Body of pancreas (tissue), 4 donors: ENCODE results near the gene C3orf20. TPM values are rescaled to one million over a fixed set of nuclear protein-coding genes. Genes with fewer than 3 reads are reported as not detected.
A peak's percentile ranks its signal among the peaks of the same experiment; 100 is the strongest.

ENCODE experiments used
- ATAC-seq: fragments of 150-250 bp; one replicate; pipeline ENCODE4 v1.9.1; 2016
- DNase-seq, 4 donors: peaks; one replicate each; pipeline ENCODE4 v3.0.0-alpha.2; 2019
- H3K27ac ChIP-seq, 4 donors: fragments of 200-600 bp; sonication (generic); 1 replicate in 3 of 4; 2 replicates in 1 of 4; pipeline versions ENCODE4 v1.5.1 to v1.6.1; 2016 to 2019; ENCODE audit warnings: mild to moderate bottlenecking in 1 of 4, mixed read lengths in 1 of 4, moderate library complexity in 1 of 4
- H3K27me3 ChIP-seq, 2 donors: fragments of 200-600 bp; sonication (generic); one replicate each; pipeline ENCODE4 v1.6.0; 2016; ENCODE audit warnings: mild to moderate bottlenecking in 1 of 2
- H3K36me3 ChIP-seq, 2 donors: fragments of 200-600 bp; sonication (generic); replicated peaks in 1 of 2; 2 replicates each; pipeline ENCODE4 v1.5.1; 2016; ENCODE audit warnings: low read depth in 2 of 2; ENCODE audit not compliant: insufficient read depth in 1 of 2
- H3K4me1 ChIP-seq: fragments of 200-600 bp; sonication (generic); one replicate; pipeline ENCODE4 v1.6.0; 2016
- H3K4me3 ChIP-seq, 2 donors: fragments of 200-600 bp; sonication (generic); 1 replicate in 1 of 2; 2 replicates in 1 of 2; pipeline ENCODE4 v1.5.1; 2016 to 2019
- H3K9me3 ChIP-seq, 3 donors: fragments of 200-600 bp; sonication (generic); 1 replicate in 2 of 3; 2 replicates in 1 of 3; pipeline ENCODE4 v1.5.1; 2016
- CTCF ChIP-seq, 7 experiments: fragments of 450-650 bp in 4 of 7; fragments of 200-600 bp in 3 of 7; sonication (generic) in 3 of 7; IDR thresholded peaks; one replicate each; pipeline ENCODE4 v1.5.1; 2016 to 2019; ENCODE audit warnings: antibody characterized with exemption in 7 of 7
- POLR2A ChIP-seq, 3 donors: fragments of 450-650 bp; IDR thresholded peaks; one replicate each; pipeline ENCODE4 v1.6.1; 2016; ENCODE audit warnings: antibody characterized with exemption in 3 of 3, mild to moderate bottlenecking in 2 of 3
- WGBS, 2 donors: methylation state at CpG; one replicate each; pipeline ENCODE4 v1.1.5; 2017; 5-methylcytosine and 5-hydroxymethylcytosine counted together
- intact Hi-C: fragments of 100-400 bp; cut with DNase I; formaldehyde crosslinking; loops from one replicate; pipeline ENCODE4 v1.15.1; 2023
- total RNA-seq, 2 donors: library from RNA; depleted of rRNA; stranded (reverse); fragments of >200 nt; gene quantifications; one replicate each; pipeline ENCODE4 v1.1.0, GENCODE V29; 2016

C3orf20 gene
- total RNA-seq, 2 donors from 2014 or later: not detected

DNA sequence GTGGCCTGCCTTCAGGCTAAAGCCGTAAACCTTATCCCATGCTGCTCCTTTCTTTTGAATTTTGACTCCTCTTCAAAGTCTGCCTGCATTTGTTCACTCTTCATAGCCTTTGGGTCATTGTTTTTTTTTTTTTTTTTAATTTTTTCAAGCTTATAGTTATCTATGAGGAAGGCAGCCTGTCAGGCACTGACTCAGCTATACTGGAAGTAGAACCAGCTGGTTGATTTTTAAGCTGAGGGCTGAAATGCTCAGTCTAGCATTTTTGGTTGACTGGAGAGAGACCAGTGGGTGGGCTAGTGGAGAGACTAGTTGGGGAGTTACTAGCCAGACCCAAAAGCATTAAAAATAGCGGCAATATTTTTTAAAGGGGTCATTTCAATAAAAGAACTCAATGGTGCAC, 44.1 kb downstream of the C3orf20 start:
- intact Hi-C loops: no loop called here
- no peak for ATAC-seq
- no peak for TF ChIP-seq POLR2A (IDR thresholded peaks at IDR 0.05)
- no peak for TF ChIP-seq CTCF (IDR thresholded peaks at IDR 0.05)
- Histone ChIP-seq H3K27ac (no peak overlapping the region), H3K4me3 (no peak overlapping the region), H3K27me3 (no peaks in the 10 kb centered on the region), H3K9me3 (no peaks in the 10 kb centered on the region), H3K36me3 (no peaks in the 10 kb centered on the region), H3K4me1 (no peaks in the 10 kb centered on the region)
- 90 to 96% methylated on average over 2 of the region's 2 CpGs for WGBS, 2 donors
- no peak for DNase-seq

- Histone ChIP-seq H3K27ac (no peak overlapping the region), H3K9me3 (no peaks in the 10 kb centered on the region), H3K4me1 (no peaks in the 10 kb centered on the region), H3K27me3 (no peaks in the 10 kb centered on the region), H3K4me3 (no peak overlapping the region), H3K36me3 (no peaks in the 10 kb centered on the region)
- DNase-seq (no peak), ATAC-seq (no peak)
- TF ChIP-seq CTCF (IDR thresholded peaks at IDR 0.05) (no peak), POLR2A (IDR thresholded peaks at IDR 0.05) (no peak)
- WGBS, 2 donors: 60 to 79% methylated on average over 8 of the region's 8 CpGs
- intact Hi-C loops: no loop called here
Measured at GRCh38 chr3:14721126-14721864, 46.4 kb downstream of the C3orf20 start.

DNA sequence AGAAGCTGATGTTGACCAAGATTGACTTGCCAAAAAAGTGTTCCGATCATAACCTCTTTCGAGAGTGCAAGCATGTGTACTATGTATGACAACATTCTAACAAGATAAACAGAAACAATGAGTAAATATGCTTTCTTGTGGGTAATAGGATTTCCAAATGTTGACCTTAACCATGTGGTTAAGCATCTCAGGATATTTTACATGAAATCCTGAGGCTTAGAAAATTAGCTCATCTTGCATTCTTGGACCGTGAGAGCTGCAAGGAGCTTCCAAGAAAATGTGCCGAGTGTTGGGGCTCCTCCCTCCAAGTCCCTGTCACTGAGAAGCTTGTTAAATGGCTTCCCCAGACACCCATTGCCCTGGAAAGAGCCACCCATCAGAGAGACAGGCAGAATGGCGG, 50.1 kb downstream of the C3orf20 start:
- 72 to 82% methylated on average over 5 of the region's 5 CpGs for WGBS, 2 donors
- no peak overlapping the region for H3K4me3 ChIP-seq
- peak; percentile 59 for ATAC-seq
- no peaks in the 10 kb centered on the region for H3K27me3 ChIP-seq
- H3K36me3 ChIP-seq: no peaks in the 10 kb centered on the region
- DNase-seq: peak in 2 of 4 donors; percentile 12 to 38
- H3K4me1 ChIP-seq: no peaks in the 10 kb centered on the region
- no peaks in the 10 kb centered on the region for H3K9me3 ChIP-seq
- intact Hi-C loops: no loop called here
- TF ChIP-seq CTCF (IDR thresholded peaks at IDR 0.05): no peak
- TF ChIP-seq POLR2A (IDR thresholded peaks at IDR 0.05): no peak
- no peak overlapping the region for H3K27ac ChIP-seq

DNA sequence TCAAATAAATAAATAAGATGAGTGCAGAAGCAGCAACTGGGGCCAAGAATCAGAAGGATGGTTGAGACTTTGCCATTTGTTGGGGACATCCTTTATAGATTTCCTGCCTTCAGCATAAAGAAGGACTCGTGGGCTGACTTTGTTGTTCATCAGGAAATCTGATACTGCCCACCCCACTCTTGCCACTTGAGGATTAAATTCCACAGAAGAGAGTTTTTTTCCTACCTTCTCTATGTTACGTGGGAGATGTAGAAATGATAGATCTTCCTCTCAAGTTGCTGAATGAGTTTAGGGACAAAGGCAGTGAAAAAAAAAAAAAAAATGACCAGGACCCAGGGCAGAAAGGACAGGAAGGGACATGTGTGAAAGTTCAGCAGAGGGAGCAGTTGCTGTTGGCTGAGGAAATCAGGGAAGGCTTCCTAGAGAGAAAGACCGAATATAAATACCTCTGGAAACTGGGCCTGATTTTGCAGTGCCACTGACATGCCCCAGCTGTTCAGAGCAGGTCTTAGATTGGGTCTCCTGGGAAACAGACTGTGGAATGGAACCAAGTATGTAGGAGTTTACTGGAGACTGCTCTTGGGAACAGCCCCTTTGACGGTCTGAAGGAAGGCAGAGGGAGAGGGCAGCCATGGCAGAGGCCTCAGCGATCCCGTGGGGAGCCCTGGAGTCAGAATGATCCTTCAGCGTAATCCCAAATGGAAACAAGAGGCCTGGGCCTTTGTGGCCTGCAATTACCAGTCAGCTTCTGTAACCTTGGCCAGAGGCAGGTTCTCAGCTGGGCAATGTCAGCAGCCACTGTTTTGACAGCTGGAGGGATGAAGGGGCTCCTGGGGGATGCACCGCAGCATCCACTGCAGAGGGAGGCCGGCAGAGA, 50.9 kb downstream of the C3orf20 start:
- Histone ChIP-seq H3K27ac (no peak overlapping the region), H3K36me3 (no peaks in the 10 kb centered on the region), H3K9me3 (no peaks in the 10 kb centered on the region), H3K4me1 (no peaks in the 10 kb centered on the region), H3K4me3 (no peak overlapping the region), H3K27me3 (no peaks in the 10 kb centered on the region)
- intact Hi-C loops: no loop called here
- ATAC-seq (peak; percentile 55), DNase-seq (peak in 3 of 4 donors; percentile 25 to 61 (median 29))
- whole genome bisulfite sequencing, 2 donors: 70 to 73% methylated on average over 9 of the region's 9 CpGs
- TF ChIP-seq POLR2A (IDR thresholded peaks at IDR 0.05) (no peak), CTCF (IDR thresholded peaks at IDR 0.05) (no peak)
